Measurements from ENCODE around the gene CCDC7. TPM values are rescaled to one million over a fixed set of nuclear protein-coding genes. Genes with fewer than 3 reads are reported as not detected.
"Not testable (repeated sequence)": the region's sequence is repeated elsewhere in the genome, so short reads cannot be mapped to it uniquely, and the experiment has no call there.

Gene CCDC7
- total RNA-seq, 1 donor: 3.5 TPM

GRCh38 chr10:32548208-32548607, 102.3 kb downstream of the CCDC7 start:
- no peak for DNase-seq (ENCODE audit: low read depth in 2 of 3, low spot score in 2 of 3)

- no peak for DNase-seq (ENCODE audit: low read depth in 2 of 3, low spot score in 2 of 3)
Observed at GRCh38 chr10:32556783-32557395, 110.9 kb downstream of the CCDC7 start.

- DNase-seq (ENCODE audit: low read depth in 2 of 3, low spot score in 2 of 3): not testable (repeated sequence)
Observed at GRCh38 chr10:32562695-32563094, 116.8 kb downstream of the CCDC7 start.

GRCh38 chr10:32577448-32577847, 131.5 kb downstream of the CCDC7 start:
- no peak for DNase-seq (ENCODE audit: low read depth in 2 of 3, low spot score in 2 of 3)

GRCh38 chr10:32582946-32583345, 137.0 kb downstream of the CCDC7 start:
- DNase-seq (ENCODE audit: low read depth in 2 of 3, low spot score in 2 of 3): no peak

- DNase-seq (ENCODE audit: low read depth in 2 of 3, low spot score in 2 of 3): not testable (repeated sequence)
Observed at GRCh38 chr10:32598022-32598421, 152.1 kb downstream of the CCDC7 start.

- no peak for DNase-seq (ENCODE audit: low read depth in 2 of 3, low spot score in 2 of 3)
Observed at GRCh38 chr10:32600317-32600716, 154.4 kb downstream of the CCDC7 start.

GRCh38 chr10:32601562-32601961, 155.6 kb downstream of the CCDC7 start:
- not testable (repeated sequence) for DNase-seq (ENCODE audit: low read depth in 2 of 3, low spot score in 2 of 3)

- DNase-seq (ENCODE audit: low read depth in 2 of 3, low spot score in 2 of 3): no peak
Observed at GRCh38 chr10:32605787-32606186, 159.8 kb downstream of the CCDC7 start.

GRCh38 chr10:32610543-32610942, 164.6 kb downstream of the CCDC7 start:
- not testable (repeated sequence) for DNase-seq (ENCODE audit: low read depth in 2 of 3, low spot score in 2 of 3)

- DNase-seq (ENCODE audit: low read depth in 2 of 3, low spot score in 2 of 3): no peak
Observed at GRCh38 chr10:32616438-32616837, 170.5 kb downstream of the CCDC7 start.

- no peak for DNase-seq (ENCODE audit: low read depth in 2 of 3, low spot score in 2 of 3)
Observed at GRCh38 chr10:32618482-32618881, 172.5 kb downstream of the CCDC7 start.

GRCh38 chr10:32621969-32622368, 176.0 kb downstream of the CCDC7 start:
- DNase-seq (ENCODE audit: low read depth in 2 of 3, low spot score in 2 of 3): no peak

GRCh38 chr10:32622409-32622808, 176.5 kb downstream of the CCDC7 start:
- DNase-seq (ENCODE audit: low read depth in 2 of 3, low spot score in 2 of 3): no peak

- DNase-seq (ENCODE audit: low read depth in 2 of 3, low spot score in 2 of 3): no peak
Observed at GRCh38 chr10:32627183-32627582, 181.2 kb downstream of the CCDC7 start.

- DNase-seq (ENCODE audit: low read depth in 2 of 3, low spot score in 2 of 3): no peak
Observed at GRCh38 chr10:32629910-32630309, 184.0 kb downstream of the CCDC7 start.

GRCh38 chr10:32646535-32646934, 200.6 kb downstream of the CCDC7 start:
- DNase-seq (ENCODE audit: low read depth in 2 of 3, low spot score in 2 of 3): no peak

GRCh38 chr10:32650246-32650655, 204.3 kb downstream of the CCDC7 start:
- no peak for DNase-seq (ENCODE audit: low read depth in 2 of 3, low spot score in 2 of 3)

GRCh38 chr10:32657430-32657829, 211.5 kb downstream of the CCDC7 start:
- DNase-seq (ENCODE audit: low read depth in 2 of 3, low spot score in 2 of 3): not testable (repeated sequence)

- DNase-seq (ENCODE audit: low read depth in 2 of 3, low spot score in 2 of 3): no peak
Observed at GRCh38 chr10:32661346-32661745, 215.4 kb downstream of the CCDC7 start.

- no peak for DNase-seq (ENCODE audit: low read depth in 2 of 3, low spot score in 2 of 3)
Observed at GRCh38 chr10:32680803-32681557, 235.0 kb downstream of the CCDC7 start.

- no peak for DNase-seq (ENCODE audit: low read depth in 2 of 3, low spot score in 2 of 3)
Observed at GRCh38 chr10:32684291-32684690, 238.4 kb downstream of the CCDC7 start.

All from hematopoietic multipotent progenitor cell (in vitro differentiated cells).